Measurements from ENCODE around the gene EEFSEC. TPM values are rescaled to one million over a fixed set of nuclear protein-coding genes. Genes with fewer than 3 reads are reported as not detected.

EEFSEC gene
- total RNA-seq, 1 experiment from 2014 or later, result 9.5 TPM

- WGBS (ENCODE audit: extremely low coverage, insufficient read length, low lambda C conversion rate), result no CpG with 5 or more reads among the region's 7 CpGs
- Mint-ChIP-seq H3K4me1 (peaks cover 25 to 29% of the 10 kb centered on the region in 2 experiments), H3K36me3 (ENCODE audit: insufficient read depth in 1 of 3, low read depth in 3 of 3) (no peaks in the 10 kb centered on the region; a peak in 1 of 7 replicates), H3K4me3 (no peak overlapping the region), H3K27ac (no peak overlapping the region), H3K9me3 (no peaks in the 10 kb centered on the region), H3K27me3 (ENCODE audit: low read depth) (no peaks in the 10 kb centered on the region)
- TF ChIP-seq, protein P1, sequence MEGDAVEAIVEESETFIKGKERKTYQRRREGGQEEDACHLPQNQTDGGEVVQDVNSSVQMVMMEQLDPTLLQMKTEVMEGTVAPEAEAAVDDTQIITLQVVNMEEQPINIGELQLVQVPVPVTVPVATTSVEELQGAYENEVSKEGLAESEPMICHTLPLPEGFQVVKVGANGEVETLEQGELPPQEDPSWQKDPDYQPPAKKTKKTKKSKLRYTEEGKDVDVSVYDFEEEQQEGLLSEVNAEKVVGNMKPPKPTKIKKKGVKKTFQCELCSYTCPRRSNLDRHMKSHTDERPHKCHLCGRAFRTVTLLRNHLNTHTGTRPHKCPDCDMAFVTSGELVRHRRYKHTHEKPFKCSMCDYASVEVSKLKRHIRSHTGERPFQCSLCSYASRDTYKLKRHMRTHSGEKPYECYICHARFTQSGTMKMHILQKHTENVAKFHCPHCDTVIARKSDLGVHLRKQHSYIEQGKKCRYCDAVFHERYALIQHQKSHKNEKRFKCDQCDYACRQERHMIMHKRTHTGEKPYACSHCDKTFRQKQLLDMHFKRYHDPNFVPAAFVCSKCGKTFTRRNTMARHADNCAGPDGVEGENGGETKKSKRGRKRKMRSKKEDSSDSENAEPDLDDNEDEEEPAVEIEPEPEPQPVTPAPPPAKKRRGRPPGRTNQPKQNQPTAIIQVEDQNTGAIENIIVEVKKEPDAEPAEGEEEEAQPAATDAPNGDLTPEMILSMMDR (conservative IDR thresholded peaks at IDR 0.05), result no peak
- no peaks in the 10 kb centered on the region for H3K79me1 ChIP-seq (ENCODE audit: insufficient read depth, low read depth, low read length, poor library complexity, severe bottlenecking)
- no peak overlapping the region for H3K56ac ChIP-seq (ENCODE audit: insufficient read length, low read depth, low read length)
- DNase-seq, result no peak
- no peak overlapping the region for H4K91ac ChIP-seq (ENCODE audit: insufficient read length, low read depth, low read length)
- H2BK15ac ChIP-seq (ENCODE audit: low read depth, low read length), result no peak overlapping the region
- H4K20me1 ChIP-seq (ENCODE audit: control insufficient read depth, insufficient read depth, insufficient read length), result no peaks in the 10 kb centered on the region
- no peak overlapping the region for H2AK5ac ChIP-seq (ENCODE audit: insufficient read length, low read length)
- H2BK12ac ChIP-seq (ENCODE audit: insufficient read length, low read depth, low read length), result no peak overlapping the region
- H3K14ac ChIP-seq (ENCODE audit: insufficient read depth, low read length), result no peak overlapping the region
- H2AFZ ChIP-seq (ENCODE audit: low read length), result no peak overlapping the region
- no peak overlapping the region for H2BK120ac ChIP-seq (ENCODE audit: low read depth, low read length, poor library complexity, severe bottlenecking)
- H4K5ac ChIP-seq (ENCODE audit: insufficient read length, low read depth, low read length), result no peak overlapping the region
- no peak overlapping the region for H3T11ph ChIP-seq (ENCODE audit: low read length)
- no peak overlapping the region for H3K4ac ChIP-seq (ENCODE audit: low read depth, low read length)
- H3K4me1 ChIP-seq (ENCODE audit: insufficient read depth, low read length), result no peaks in the 10 kb centered on the region; the same call in 1 of the 2 replicates
- H2BK5ac ChIP-seq (ENCODE audit: insufficient read length, low read length), result no peak overlapping the region
- H3K18ac ChIP-seq (ENCODE audit: insufficient read length, low read depth, low read length), result no peak overlapping the region
- no peaks in the 10 kb centered on the region for H3K9me3 ChIP-seq (ENCODE audit: control insufficient read depth, low read depth, low read length)
- no peak overlapping the region for H2BK20ac ChIP-seq (ENCODE audit: low read depth, low read length, poor library complexity, severe bottlenecking)
- no peak overlapping the region for H3K23ac ChIP-seq (ENCODE audit: insufficient read length, low read depth, low read length)
- H3K23me2 ChIP-seq (ENCODE audit: insufficient read length, low read depth, low read length, poor library complexity, severe bottlenecking), result no peaks in the 10 kb centered on the region
- H3K27ac ChIP-seq (ENCODE audit: insufficient read length, low read depth, low read length), result no peak overlapping the region
- H3K4me2 ChIP-seq (ENCODE audit: insufficient read depth, insufficient read length, low read length), result no peak overlapping the region
- no peak overlapping the region for H3K9ac ChIP-seq (ENCODE audit: extremely low read depth, insufficient read length, low read length)
- H3K27me3 ChIP-seq (ENCODE audit: insufficient read depth, low read length), result no peaks in the 10 kb centered on the region
- H3K79me2 ChIP-seq (ENCODE audit: insufficient read depth, low read length), result no peaks in the 10 kb centered on the region
- no peak overlapping the region for H4K8ac ChIP-seq (replicated peaks; ENCODE audit: insufficient read length, low read depth, low read length)
Observed at GRCh38 chr3:128192131-128192530, 38.9 kb downstream of the EEFSEC start.
